GM21528 (cell line): ENCODE data around the gene SGCA.

Experiments used
- ATAC-seq: cut with Tn5 transposase; IDR thresholded peaks from one replicate; pipeline ENCODE4 v1.9.1; 2021; ENCODE audit warnings: mild to moderate bottlenecking, moderate library complexity; ENCODE audit not compliant: unreplicated experiment, low FRiP score

The SGCA gene

DNA sequence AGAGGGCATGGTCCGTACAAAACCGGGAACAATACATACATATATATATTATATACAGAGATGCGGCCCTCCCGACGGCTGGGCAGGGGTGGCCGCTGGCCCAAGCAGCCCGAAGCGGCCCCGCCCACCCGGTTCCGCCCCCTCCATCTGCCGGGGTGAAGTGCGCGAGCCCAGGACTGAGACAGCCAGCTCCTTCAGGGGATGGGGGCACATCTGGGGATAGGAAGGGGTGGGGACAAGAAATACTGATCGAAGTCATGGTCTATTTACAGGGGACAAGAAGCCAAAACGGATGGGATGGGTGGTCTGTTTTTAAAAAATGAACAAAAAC, 32.1 kb upstream of the SGCA start:
- ATAC-seq: no peak

DNA sequence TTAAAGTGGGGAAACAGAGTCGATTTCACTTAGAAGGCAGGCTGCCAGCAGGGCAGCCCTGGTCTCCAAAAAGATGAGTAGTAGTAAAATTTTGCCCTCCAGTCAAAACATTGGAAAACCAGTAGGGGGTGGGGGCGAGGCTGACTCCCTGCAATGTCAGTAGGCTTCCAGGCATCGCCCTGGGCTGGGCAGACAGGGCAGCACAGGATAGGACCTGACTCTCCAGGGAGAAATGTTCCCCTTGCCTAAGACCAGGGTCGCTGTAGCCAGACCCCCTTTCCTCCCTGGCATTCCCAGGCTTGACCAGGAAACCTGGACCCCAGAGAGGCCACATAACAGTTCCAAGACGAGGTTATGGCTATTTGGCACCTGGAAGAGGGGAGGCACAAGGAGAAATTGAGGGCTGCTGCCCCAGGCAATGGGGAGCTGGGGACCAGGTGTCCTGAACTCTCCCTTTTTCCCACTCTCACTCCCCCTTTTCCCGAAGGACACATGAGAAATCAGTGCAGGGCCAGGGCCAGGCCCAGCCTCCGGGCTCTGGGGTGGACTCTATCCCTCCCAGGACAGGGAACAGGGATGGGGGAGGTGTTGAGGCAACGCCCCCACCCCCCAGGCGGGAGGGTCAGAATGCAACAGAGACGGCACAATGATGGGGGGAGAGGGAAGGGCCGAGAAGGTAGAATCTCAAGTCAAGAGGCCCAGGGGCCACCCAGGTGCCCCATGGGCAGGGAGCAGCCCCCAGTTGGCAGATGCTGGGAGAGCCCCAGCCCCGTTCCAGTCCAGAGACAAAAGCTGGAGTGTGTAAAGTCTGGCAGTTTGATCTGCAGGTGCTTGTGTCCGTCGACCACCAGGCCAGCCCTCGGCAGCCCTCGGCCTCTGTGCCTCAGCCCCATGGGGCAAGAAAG, 31.3 kb upstream of the SGCA start:
- no peak for ATAC-seq

DNA sequence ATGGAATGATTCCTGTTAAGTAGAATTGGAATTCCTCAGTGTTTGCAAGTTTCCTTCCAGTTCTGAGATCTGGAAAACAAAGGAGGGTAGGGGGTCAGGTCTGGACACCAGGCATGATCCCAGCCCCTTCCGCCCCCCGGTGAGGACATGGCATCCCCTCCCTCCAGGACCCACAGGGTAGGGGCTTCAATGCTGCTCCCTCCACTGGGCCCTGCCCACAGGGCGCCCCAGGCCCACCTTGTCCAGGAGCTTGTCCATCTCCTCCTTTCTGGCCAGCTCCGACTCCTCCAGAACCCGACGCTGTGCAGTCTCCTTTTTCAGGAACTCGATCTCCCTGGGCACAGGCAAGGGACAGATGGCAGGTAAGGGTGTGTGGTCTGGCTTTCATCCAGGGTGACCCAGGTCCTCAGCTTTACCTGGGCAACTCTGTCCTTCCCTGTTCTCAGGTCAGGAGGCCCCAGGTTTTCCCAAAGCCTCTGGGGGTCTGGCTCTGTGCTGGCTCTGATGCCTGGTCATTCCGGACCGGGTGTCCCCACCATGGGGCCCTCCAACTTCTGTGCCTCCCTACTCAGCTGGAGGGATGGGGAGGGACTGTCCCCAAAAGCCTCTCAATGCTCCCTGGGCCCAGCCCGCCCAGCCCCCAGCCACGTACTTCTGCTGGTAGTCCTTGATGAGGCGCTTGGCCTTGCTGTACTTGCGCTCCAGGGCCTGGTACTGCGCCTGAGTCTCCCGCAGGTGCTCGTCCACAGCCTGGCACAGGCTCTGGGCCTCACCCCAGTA, 30.3 kb upstream of the SGCA start:
- ATAC-seq: no peak

DNA sequence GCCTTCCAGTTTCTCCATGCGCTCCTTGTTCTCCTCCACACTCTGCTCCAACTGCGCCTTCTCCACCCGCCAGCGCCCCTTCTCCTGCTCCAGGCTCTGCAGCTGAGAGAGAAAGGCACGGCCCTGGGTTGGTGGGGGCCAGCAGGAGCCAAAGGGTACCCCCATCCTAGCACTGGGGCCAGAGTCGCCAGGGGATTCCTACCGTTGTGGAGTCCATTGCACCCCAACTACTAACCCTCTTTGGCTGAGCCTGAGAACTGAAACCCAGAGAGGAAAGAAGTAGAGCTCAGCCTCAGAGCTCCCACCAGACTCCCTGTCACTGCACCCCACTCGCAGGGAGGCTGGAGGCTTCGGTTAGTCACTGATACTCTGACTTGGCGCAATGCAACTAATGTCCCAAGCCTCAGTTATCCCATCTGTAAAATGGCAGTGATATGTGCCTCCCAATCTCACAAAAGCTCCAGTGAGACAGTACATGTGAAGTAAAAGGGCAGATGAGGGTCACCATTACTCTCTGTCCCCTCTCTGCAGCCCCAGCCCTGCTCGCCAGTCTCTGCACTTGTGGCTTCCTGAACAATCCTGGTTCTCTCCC, 29.6 kb upstream of the SGCA start:
- ATAC-seq: no peak

DNA sequence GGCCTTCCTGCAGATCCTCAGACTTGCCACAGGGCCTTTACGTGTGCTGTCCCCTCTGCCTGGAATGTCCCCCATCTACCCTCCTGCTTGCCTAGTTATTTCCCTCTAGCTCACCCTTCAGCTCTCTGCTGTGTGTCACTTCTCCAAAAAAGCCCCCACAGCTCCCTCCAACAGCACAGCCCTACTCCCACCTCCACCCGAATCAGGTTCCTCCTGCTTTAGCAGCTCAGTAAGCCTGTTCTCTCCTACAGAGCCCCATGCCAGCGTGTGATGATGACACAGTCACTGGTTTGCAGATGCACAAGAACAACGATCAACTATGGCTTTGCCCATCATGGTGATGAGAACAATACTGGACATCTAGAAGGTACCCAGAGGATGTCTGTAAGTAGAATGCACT, 28.8 kb upstream of the SGCA start:
- ATAC-seq: no peak

DNA sequence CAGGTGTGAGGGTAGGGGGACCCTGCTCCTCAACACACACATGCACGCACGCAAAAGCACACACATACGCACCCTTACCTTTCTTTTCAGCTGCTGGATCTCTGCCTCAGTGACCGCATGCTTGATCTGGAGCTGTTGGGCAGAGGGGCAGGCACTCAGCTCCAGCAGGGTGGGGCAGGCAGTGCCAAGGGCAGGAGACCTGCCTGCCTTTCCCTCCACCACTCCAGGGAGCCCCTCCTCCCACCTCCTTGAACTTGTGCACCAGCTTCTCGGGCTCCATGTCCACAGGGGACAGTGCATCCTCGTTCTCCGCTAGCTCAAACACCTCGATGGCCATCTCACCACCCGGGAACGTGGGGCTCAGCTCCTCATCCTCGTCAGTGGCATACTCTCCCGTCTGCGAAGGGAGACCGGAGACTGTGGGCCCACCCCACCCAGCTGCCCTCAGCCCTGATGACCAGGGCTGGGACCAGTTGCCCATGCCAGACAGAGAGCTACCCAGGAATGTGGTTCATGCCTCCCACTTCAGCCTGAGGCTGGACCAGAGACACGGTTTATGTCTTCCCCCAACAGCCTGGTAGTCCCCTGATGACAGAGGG, 26.5 kb upstream of the SGCA start:
- ATAC-seq: no peak

DNA sequence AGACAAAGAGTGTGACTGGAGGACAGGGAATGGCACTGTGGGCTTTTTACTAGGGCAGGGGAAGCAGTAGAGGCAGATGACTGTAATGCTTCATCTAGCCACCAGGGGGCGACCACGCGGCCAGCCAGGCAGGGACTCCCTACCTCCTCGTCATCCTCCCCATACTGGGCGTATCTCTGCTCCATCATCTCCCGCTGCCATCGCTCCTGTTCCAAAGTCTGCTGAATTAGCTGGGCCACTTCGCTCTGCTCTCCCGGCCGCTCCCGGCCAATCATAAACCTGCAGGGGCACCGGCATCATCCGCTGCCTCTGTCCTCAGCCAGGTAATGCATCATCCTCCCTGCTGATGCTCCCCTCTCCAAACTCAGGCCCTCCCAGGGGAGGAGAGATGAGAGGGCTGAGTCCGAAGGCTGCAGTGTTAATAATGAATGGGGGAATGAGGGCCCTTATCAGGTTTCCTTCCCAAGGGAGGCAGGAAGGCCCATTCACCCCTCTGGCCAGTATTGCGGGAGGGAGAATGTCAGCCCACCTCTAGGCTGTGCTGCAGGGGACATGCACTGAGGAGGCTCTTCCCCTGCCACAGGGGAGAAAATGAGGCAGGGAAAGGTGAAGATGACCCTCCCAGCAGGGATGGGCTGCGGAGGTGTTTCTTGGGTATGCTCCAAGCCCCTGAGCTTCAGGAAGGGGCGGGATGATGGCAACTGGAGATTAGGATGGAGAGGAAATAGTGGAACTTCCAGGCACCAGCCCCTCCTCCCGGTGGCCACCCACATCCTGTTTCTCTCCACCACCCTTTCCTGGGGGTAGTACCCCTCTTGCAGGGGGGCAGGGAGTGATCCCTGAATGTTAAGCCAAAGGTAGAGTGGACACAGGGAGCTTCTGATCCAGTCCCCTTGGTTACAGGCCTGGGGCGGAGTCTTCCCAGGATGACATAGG, 25.6 kb upstream of the SGCA start:
- ATAC-seq: no peak

DNA sequence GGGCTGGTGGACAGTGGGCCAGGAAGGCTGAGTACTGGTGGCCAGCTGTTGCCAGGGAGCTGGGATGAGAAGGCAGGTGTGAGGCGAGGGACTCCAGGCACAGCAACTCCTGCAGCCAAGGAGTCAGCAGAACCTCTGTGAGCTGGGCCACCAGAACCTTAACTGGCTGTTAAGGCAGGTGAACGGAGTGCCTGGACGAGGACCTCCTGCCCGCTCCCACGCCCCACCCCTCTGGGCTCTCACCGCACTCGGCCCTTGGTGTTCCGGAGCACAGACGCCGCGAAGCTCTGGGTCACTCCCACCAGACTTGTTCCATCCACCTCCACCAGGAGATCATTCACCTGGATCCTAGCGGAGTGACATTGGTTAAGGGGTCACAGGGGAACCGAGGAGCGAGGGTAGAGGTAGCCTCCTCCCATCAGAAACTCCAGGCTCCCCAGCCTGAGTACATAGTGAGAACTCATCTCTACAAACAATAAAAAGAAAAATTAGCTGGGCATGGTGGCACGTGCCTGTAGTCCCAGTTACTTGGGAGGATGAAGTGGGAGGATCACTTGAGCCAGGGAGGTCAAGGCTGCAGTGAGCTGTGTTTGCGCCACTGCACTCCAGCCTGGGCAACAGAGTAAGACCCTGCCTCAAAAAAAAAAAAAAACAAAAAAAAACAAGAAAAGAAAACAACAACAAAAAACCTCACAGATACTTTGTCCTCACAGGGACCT, 24.6 kb upstream of the SGCA start:
- no peak for ATAC-seq

DNA sequence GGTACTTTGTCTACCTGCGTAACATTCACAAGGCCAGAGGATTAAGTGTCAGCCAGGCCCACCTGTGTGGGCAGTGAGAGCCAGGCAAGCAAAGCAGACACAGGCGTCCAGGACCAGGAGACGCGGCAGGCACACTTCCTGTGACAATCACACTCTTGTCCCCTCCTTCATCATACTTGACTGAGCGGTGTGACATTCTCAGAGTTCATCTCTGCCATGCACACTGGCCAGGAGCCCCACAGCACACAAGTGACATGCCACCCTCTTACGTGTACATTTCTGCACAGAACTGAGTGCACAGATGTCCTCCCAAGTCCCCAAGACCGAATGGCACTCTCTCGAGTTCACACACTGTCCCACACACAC, 24.1 kb upstream of the SGCA start:
- ATAC-seq: no peak

DNA sequence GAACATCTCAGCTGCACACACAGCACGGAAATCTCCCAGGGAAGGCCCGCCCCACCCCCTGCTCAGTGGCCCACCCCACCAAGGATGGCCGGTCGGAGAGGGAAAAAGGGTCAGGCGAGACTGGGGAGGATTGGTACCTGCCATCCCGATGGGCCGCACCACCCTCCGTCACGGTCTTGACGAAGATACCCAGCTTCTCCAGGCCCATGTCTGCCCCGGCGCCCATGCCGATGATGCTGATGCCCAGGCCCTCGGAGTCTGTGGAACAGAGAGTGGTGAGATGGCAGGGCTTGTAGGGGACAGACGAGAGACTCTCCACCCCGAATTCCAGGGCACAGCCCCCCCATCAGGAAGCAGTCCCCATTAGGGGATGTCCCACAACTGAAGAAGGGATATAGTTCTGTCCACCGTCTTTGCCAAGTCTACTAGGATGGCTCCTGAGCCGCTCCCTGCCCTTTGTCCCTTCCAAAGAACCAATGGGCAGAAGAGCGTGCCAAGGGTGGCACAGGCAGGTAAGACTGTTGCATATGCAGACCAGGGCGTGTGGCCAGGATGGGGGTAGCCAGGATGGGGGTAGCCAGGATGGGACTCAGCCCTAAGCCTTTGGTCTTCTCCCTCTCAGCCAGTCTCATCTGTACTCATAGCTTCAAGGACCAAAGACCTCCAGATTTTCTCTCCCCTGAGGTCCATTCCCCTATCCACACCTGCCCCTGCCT, 22.2 kb upstream of the SGCA start:
- no peak for ATAC-seq

DNA sequence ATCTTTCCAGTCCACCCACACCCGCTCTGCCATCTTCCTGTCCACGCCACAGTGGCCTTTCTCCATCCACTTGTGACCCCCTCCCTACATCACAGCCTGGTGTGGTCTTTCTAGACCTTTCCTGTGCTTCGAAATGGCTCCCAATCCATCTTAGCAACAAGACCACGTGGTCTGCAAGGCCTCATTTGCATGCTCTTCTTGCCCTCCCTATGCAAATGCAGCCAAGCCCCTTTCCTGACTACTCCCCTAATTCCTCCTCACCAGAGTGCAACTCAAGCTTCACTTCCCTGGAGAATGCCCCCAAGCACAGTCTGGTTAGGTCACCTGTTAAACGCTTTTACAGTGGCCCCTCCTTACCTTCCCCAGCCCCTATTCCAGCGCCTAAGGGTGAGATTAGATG, 21.4 kb upstream of the SGCA start:
- no peak for ATAC-seq

DNA sequence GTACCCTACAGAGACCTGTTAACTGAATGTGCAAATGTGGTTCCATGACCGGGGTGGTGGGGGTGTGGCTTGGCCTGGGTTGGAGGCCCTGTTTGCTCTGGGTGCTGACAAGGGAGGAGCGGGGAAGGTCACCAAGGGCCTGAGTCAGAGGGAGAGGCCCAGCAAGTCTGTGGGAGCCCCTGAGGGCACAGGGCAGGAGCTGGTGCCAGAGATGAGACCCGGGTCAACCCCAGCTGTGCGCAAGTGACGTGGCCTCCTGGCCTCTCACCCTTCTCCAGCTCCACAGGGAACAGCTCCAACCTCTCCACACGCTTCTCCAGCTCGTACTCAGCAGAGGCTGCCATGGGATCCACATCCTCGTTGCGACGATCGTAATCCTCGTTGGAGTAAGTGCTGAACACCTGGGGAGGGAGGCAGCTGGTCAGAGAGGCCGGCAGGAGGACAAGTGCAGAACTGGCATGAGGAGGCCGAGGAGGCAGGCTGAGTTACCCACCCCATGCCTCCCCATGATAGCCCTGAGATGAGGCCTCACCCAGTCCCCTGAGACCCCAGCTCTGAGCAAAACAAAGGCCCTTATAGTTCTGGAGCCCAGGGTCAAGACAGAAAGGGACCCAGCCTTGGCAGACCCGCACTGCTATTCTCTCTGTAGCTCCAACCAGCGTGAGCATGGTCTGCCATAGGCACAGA, 20.8 kb upstream of the SGCA start:
- ATAC-seq: no peak

DNA sequence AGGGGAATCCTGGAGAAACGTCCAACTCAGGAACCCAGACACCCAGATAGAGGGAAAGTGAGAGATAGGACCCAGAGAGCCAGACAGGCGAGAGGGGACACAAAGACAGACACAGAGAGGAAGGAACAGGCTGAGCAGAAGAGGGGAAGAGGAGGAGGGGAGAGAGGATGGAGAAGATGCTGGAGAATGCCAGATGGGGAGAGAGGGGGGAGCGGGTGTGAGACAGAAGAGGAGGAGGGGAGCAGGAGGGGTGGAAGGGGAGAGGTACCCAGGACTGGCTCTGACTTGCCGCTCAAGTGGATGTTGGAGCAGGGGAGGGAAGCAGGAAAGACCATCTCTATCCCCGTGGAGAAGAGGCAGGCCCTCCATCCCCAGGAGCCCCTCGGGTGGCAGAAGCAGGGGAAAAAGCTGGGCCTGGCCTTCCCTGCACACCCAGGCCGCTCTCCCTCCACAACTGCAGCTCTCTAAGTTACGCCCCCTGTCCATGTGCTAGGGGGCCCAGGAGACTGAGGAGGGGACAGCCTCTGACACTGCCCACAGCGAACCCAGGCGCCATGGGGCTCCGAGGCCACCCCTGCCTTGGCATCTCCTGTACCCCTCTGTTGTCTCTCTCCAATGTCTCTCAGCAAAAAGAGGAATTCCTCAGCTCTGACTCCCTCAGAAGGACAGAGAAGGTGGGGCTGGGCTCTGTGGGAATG, 20.1 kb upstream of the SGCA start:
- no peak for ATAC-seq

DNA sequence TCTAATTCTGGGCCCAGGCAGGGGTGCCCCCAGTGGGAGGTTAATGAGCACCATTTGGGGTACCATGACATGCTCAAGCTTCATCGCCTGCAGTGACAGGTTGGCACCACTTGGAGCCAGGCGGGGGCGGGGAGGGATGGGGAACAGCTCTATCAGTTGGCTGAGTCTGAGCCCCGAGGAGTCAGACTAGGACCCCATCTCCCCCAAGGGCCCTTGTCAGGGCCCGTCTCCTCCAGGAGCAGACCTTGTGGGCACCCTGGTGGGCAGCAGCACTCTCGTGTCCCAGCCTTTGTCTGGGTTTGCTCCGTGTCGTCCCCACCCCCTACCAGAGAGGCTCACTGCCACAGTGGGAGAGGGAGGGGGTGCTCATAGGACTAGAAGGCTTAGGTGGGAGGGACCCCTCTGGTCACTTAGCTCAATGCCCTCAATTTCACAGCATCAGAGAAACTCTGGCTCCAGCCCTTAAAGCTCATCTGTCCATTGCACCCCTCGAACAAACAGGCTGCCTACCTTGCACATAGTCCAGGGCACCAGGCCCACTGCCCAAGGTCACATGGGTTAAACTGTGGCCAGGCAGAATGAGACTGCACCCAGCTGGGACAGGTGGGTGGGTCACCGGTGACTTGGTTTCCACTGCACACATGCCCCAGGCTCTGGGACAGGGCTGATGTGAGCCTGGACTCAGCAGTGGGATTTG, 19.4 kb upstream of the SGCA start:
- ATAC-seq: no peak

DNA sequence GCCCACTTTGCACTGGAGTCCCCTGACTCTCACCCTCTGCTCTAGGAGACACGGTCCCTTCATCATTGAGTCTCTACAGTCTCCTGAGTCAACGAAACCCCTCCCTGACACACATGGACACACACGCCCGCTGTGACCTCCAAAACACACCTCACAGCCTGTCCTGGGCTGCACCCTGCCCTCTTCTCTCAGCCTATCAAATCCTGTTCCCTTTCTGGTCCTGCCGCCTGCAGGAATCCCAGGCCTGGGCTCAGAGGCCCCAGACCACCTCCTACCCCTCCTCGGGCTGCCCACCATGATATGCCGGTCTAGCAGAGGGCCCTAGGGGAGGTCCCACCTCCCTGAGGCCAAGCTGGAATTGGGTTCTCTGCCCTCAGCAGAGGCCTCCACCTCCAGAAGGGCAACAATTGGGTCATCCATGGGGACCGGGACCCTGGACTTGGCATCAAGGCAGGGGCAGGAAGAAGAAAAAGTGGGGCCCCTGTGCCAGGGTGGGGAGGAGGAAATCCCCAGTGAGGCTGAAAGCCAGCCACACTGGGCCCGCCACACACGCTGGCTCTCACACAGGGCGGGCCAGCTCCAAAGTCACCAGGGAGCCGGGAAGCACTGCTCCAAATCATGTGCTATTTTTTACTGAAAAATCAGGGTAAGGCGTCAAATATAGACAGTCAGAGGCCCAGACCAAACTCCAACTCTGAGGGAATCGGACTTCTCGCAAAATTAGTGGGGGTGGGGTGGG, 18.7 kb upstream of the SGCA start:
- ATAC-seq: no peak

DNA sequence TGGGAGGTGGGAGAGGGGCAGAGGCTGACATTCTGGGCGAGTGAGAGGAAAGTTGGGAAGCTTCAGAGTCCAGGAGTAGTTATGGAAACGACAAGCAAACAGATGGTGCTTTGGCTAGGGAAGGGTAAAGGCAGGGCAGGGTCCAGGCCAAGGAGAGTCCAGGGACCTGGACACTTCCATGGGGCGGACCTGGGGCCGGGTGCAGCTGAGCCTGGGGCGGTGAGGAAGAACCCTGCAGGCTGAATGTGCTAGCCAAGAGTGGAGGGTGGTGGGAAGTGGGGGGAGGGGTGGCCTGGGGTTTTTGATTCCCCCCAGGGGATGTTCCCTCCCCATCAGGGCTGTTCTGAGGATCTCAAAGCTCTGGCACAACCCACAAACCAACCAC, 18.0 kb upstream of the SGCA start:
- ATAC-seq: no peak
